ENCODE results near the gene TRAPPC14. TPM values are rescaled to one million over a fixed set of nuclear protein-coding genes. Genes with fewer than 3 reads are reported as not detected.

TRAPPC14 gene
- total RNA-seq, 4 donors from 2014 or later: 2.6 to 6.7 (median 4.6) TPM

GRCh38 chr7:100190048-100190711 lies 31.7 kb upstream of the TRAPPC14 start:
- TF ChIP-seq CTCF (IDR thresholded peaks at IDR 0.05; ENCODE audit: low read depth): no peak

- no peak for TF ChIP-seq CTCF (IDR thresholded peaks at IDR 0.05; ENCODE audit: low read depth)
These were observed 30.5 kb upstream of the TRAPPC14 start for GRCh38 chr7:100189061-100189460.

- TF ChIP-seq CTCF (IDR thresholded peaks at IDR 0.05; ENCODE audit: low read depth): no peak
These were observed 27.2 kb upstream of the TRAPPC14 start for GRCh38 chr7:100185726-100186125.

GRCh38 chr7:100177045-100178001 lies 18.8 kb upstream of the TRAPPC14 start, which contains the start of the genes GPC2 and STAG3:
Gene GPC2 (minus strand): TSS chr7:100177381. CDS start chr7:100177199, 182 bp downstream.
Gene STAG3 (plus strand): TSS chr7:100177918. CDS start chr7:100180557, 2,639 bp downstream.
- TF ChIP-seq CTCF (IDR thresholded peaks at IDR 0.05; ENCODE audit: low read depth): no peak

GRCh38 chr7:100176096-100177044 lies 17.8 kb upstream of the TRAPPC14 start:
- TF ChIP-seq CTCF (IDR thresholded peaks at IDR 0.05; ENCODE audit: low read depth): no peak

GRCh38 chr7:100175296-100175935 lies 16.9 kb upstream of the TRAPPC14 start:
- no peak for TF ChIP-seq CTCF (IDR thresholded peaks at IDR 0.05; ENCODE audit: low read depth)

Data from subcutaneous adipose tissue (tissue), 4 donors.